Measurements from ENCODE around the gene PAK5. TPM values are rescaled to one million over a fixed set of nuclear protein-coding genes. Genes with fewer than 3 reads are reported as not detected.

PAK5 gene
- total RNA-seq, 2 donors from 2014 or later, result 0.22 to 0.42 TPM

DNA sequence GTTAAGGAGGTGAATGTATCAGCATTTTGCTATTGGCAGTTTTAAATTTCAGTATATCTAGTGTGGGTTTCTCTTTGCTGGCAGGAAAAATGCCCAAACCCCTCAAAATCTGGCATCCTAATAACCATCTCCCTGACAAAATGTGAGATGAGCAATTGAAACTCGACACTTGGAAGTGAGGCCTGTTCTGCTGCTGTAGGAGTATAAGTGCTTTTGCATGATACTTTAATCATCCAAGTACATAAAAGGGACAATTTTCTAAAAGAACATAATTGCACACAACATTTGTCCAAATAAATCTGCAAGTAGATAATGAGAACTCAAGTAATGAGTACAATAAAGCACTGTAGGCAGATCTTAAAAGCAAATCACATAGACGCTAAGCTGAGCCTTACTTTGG, 288.0 kb downstream of the PAK5 start:
- no peaks in the 10 kb centered on the region for H3K4me1 ChIP-seq (ENCODE audit: control insufficient read depth, insufficient read depth, low read length)
- H3K9ac ChIP-seq (ENCODE audit: extremely low read depth, low read length, poor library complexity, severe bottlenecking), result no peak overlapping the region
- Mint-ChIP-seq H3K27ac (no peak overlapping the region), H3K27me3 (ENCODE audit: insufficient read depth) (no peaks in the 10 kb centered on the region), H3K9me3 (no peaks in the 10 kb centered on the region), H3K4me1 (peaks cover 7% of the 10 kb centered on the region), H3K36me3 (ENCODE audit: low read depth) (no peaks in the 10 kb centered on the region), H3K4me3 (no peak overlapping the region)
- H3K36me3 ChIP-seq (ENCODE audit: control insufficient read depth, insufficient read depth, low read length), result no peaks in the 10 kb centered on the region
- H3K27me3 ChIP-seq (ENCODE audit: control insufficient read depth, insufficient read depth, low read length, poor library complexity, severe bottlenecking), result no peaks in the 10 kb centered on the region
- H3K4me3 ChIP-seq (ENCODE audit: low read length), result no peak overlapping the region
- no peak for DNase-seq
- 86 to 100% methylated on average over 1 to 2 of the region's 2 CpGs for WGBS, 2 experiments (ENCODE audit: insufficient coverage in 1 of 2, insufficient read length in 1 of 2)
- H3K27ac ChIP-seq (ENCODE audit: low read depth, low read length), result no peak overlapping the region
- TF ChIP-seq, protein P1, sequence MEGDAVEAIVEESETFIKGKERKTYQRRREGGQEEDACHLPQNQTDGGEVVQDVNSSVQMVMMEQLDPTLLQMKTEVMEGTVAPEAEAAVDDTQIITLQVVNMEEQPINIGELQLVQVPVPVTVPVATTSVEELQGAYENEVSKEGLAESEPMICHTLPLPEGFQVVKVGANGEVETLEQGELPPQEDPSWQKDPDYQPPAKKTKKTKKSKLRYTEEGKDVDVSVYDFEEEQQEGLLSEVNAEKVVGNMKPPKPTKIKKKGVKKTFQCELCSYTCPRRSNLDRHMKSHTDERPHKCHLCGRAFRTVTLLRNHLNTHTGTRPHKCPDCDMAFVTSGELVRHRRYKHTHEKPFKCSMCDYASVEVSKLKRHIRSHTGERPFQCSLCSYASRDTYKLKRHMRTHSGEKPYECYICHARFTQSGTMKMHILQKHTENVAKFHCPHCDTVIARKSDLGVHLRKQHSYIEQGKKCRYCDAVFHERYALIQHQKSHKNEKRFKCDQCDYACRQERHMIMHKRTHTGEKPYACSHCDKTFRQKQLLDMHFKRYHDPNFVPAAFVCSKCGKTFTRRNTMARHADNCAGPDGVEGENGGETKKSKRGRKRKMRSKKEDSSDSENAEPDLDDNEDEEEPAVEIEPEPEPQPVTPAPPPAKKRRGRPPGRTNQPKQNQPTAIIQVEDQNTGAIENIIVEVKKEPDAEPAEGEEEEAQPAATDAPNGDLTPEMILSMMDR (conservative IDR thresholded peaks at IDR 0.05), result no peak
- no peaks in the 10 kb centered on the region for H3K9me3 ChIP-seq (ENCODE audit: control insufficient read depth, low read length)

- no peaks in the 10 kb centered on the region for H3K36me3 ChIP-seq (ENCODE audit: control insufficient read depth, insufficient read depth, low read length)
- Mint-ChIP-seq H3K4me1 (peaks cover 7% of the 10 kb centered on the region), H3K9me3 (no peaks in the 10 kb centered on the region), H3K27me3 (ENCODE audit: insufficient read depth) (no peaks in the 10 kb centered on the region), H3K36me3 (ENCODE audit: low read depth) (no peaks in the 10 kb centered on the region), H3K27ac (no peak overlapping the region), H3K4me3 (no peak overlapping the region)
- TF ChIP-seq, protein P1 (conservative IDR thresholded peaks at IDR 0.05), result no peak
- DNase-seq, result no peak
- H3K9ac ChIP-seq (ENCODE audit: extremely low read depth, low read length, poor library complexity, severe bottlenecking), result no peak overlapping the region
- no CpG with 5 or more reads among the region's 1 CpG for WGBS, 2 experiments (ENCODE audit: insufficient coverage in 1 of 2, insufficient read length in 1 of 2)
- H3K9me3 ChIP-seq (ENCODE audit: control insufficient read depth, low read length), result no peaks in the 10 kb centered on the region
- no peaks in the 10 kb centered on the region for H3K27me3 ChIP-seq (ENCODE audit: control insufficient read depth, insufficient read depth, low read length, poor library complexity, severe bottlenecking)
- H3K4me1 ChIP-seq (ENCODE audit: control insufficient read depth, insufficient read depth, low read length), result no peaks in the 10 kb centered on the region
- no peak overlapping the region for H3K4me3 ChIP-seq (ENCODE audit: low read length)
- H3K27ac ChIP-seq (ENCODE audit: low read depth, low read length), result no peak overlapping the region
Measured at GRCh38 chr20:9550283-9550682, 288.6 kb downstream of the PAK5 start.

GRCh38 chr20:9543214-9543613, 295.7 kb downstream of the PAK5 start:
- Mint-ChIP-seq H3K4me1 (peaks cover 9% of the 10 kb centered on the region), H3K36me3 (ENCODE audit: low read depth) (no peaks in the 10 kb centered on the region), H3K9me3 (no peaks in the 10 kb centered on the region), H3K4me3 (no peak overlapping the region), H3K27me3 (ENCODE audit: insufficient read depth) (no peaks in the 10 kb centered on the region), H3K27ac (no peak overlapping the region)
- WGBS, 2 experiments (ENCODE audit: insufficient coverage in 1 of 2, insufficient read length in 1 of 2), result 83 to 86% methylated on average over 2 to 4 of the region's 4 CpGs
- Histone ChIP-seq H3K27ac (ENCODE audit: low read depth, low read length) (no peak overlapping the region), H3K4me3 (ENCODE audit: low read length) (no peak overlapping the region), H3K36me3 (ENCODE audit: control insufficient read depth, insufficient read depth, low read length) (no peaks in the 10 kb centered on the region), H3K9ac (ENCODE audit: extremely low read depth, low read length, poor library complexity, severe bottlenecking) (no peak overlapping the region), H3K4me1 (ENCODE audit: control insufficient read depth, insufficient read depth, low read length) (no peaks in the 10 kb centered on the region), H3K9me3 (ENCODE audit: control insufficient read depth, low read length) (no peaks in the 10 kb centered on the region), H3K27me3 (ENCODE audit: control insufficient read depth, insufficient read depth, low read length, poor library complexity, severe bottlenecking) (no peaks in the 10 kb centered on the region)
- TF ChIP-seq, protein P1 (conservative IDR thresholded peaks at IDR 0.05), result no peak
- DNase-seq, result no peak
